K562 (cell line): Measurements from ENCODE around the gene COL6A1. TPM values are rescaled to one million over a fixed set of nuclear protein-coding genes. Genes with fewer than 3 reads are reported as not detected.

Experiments used
- E2F6 ChIP-seq, 2 experiments: IDR thresholded peaks; 2 replicates each; pipeline ENCODE4 v1.6.1; 2011; ENCODE audit warnings: borderline replicate concordance in 1 of 2, control low read depth in 1 of 2, low read depth in 1 of 2, low read length in 1 of 2, mild to moderate bottlenecking in 1 of 2, mixed read lengths in 1 of 2, moderate library complexity in 1 of 2; ENCODE audit not compliant: insufficient read depth in 1 of 2, insufficient read length in 1 of 2, poor library complexity in 1 of 2, severe bottlenecking in 1 of 2; ENCODE audit errors: extremely low read depth in 1 of 2
- HDAC6 ChIP-seq: IDR thresholded peaks from 2 replicates; pipeline ENCODE4 v1.6.1; 2012; ENCODE audit warnings: low read depth, mild to moderate bottlenecking, control low read depth, inconsistent platforms, low read length, moderate library complexity
- MNT ChIP-seq, 2 experiments: fragments of 450-650 bp; conservative IDR thresholded peaks; 2 replicates each; pipeline ENCODE4 v1.6.1; 2017; ENCODE audit warnings: mild to moderate bottlenecking in 2 of 2, moderate library complexity in 2 of 2
- POLR3A ChIP-seq: IDR thresholded peaks from 2 replicates; pipeline ENCODE4 v1.6.1; 2011; ENCODE audit warnings: borderline replicate concordance, mild to moderate bottlenecking, moderate library complexity; ENCODE audit not compliant: insufficient read length, insufficient read depth; ENCODE audit errors: extremely low read depth
- SNIP1 ChIP-seq: fragments of 450-650 bp; IDR thresholded peaks from 2 replicates; pipeline ENCODE4 v1.7.1; 2017; ENCODE audit warnings: low read depth, mild to moderate bottlenecking
- USF1 ChIP-seq: sonication (generic); formaldehyde crosslinking; IDR thresholded peaks from 2 replicates; pipeline ENCODE4 v1.9.0; 2022; ENCODE audit warnings: mild to moderate bottlenecking, missing genetic modification reagents
- YBX1 ChIP-seq: fragments of 450-650 bp; IDR thresholded peaks from 2 replicates; pipeline ENCODE4 v1.7.1; 2016; ENCODE audit warnings: mild to moderate bottlenecking
- ZNF316 ChIP-seq: fragments of 450-650 bp; IDR thresholded peaks from 2 replicates; pipeline ENCODE4 v1.6.1; 2016
- ZNF609 ChIP-seq: sonication (generic); formaldehyde crosslinking; IDR thresholded peaks from 2 replicates; pipeline ENCODE4 v1.8.1; 2023; ENCODE audit warnings: missing genetic modification reagents, mild to moderate bottlenecking, borderline replicate concordance
- polyA plus RNA-seq, 8 experiments: library from polyadenylated mRNA; depleted of rRNA in 4 of 8; stranded (reverse) in 5 of 8; unstranded in 3 of 8; fragments of >200 nt; fragmentation: Nextera tagmentation in 2 of 8; fragmentation: Illumina TruSeq in 1 of 8; extraction: Ambion mirVana in 2 of 8; extraction: Trizol in 1 of 8; gene quantifications; 2 replicates each; pipeline versions ENCODE4 v1.2.1 to v1.2.3, GENCODE V29; 2011 to 2014; ENCODE audit warnings: inconsistent platforms in 1 of 8, missing spikeins in 1 of 8
- total RNA-seq, 7 experiments: library from RNA; depleted of rRNA in 6 of 7; stranded (reverse); fragments of >200 nt in 6 of 7; fragmentation: Illumina TruSeq in 2 of 7; extraction: Trizol in 2 of 7; gene quantifications; 2 replicates each; pipeline versions ENCODE4 v1.2.1 to v1.2.3, GENCODE V29; 2011 to 2021; ENCODE audit warnings: low replicate concordance in 1 of 7

Gene COL6A1
- total and polyA plus RNA-seq, 9 of the 15 experiments (the other 6 are each of a cell fraction or from before 2014, with no cell fraction given), result 0.07 to 1.3 (median 0.14) TPM; not detected in 3

- TF ChIP-seq ZNF609 (CRISPR knock-in tag), result peak; percentile 40; the same call in 1 of the 2 replicates
- no peak for TF ChIP-seq ZNF316
- no peak for TF ChIP-seq POLR3A
- peak in 1 of 2 experiments; percentile 37 for TF ChIP-seq E2F6 (IDR thresholded peaks at IDR 0.05; ENCODE audit: borderline replicate concordance in 1 of 2, extremely low read depth in 1 of 2, insufficient read depth in 1 of 2, insufficient read length in 1 of 2, low read depth in 1 of 2, low read length in 1 of 2, poor library complexity in 1 of 2, severe bottlenecking in 1 of 2)
- no peak for TF ChIP-seq YBX1
- TF ChIP-seq SNIP1, result no peak
- TF ChIP-seq HDAC6, result no peak
- TF ChIP-seq USF1 (CRISPR knock-in tag), result 0 out of 2 replicates have a peak, but pooled peaks have one; percentile 41
- TF ChIP-seq MNT (conservative IDR thresholded peaks at IDR 0.05), result no peak
Observed at GRCh38 chr21:46031484-46031883, 49.9 kb downstream of the COL6A1 start (continued).
